HEK293 (cell line): ENCODE results near the gene SAMD4A.

Source experiments
- CTCF ChIA-PET: fragments of 350-600 bp; formaldehyde crosslinking; extraction: SDS; loops from one replicate; lab custom pipeline; 2021; ENCODE audit warnings: antibody characterized with exemption; lab: Yijun Ruan, JAX
- POLR2A ChIA-PET: fragments of 300-600 bp; formaldehyde crosslinking; extraction: SDS; loops from one replicate; lab custom pipeline; 2020; ENCODE audit warnings: antibody characterized with exemption, inconsistent platforms; lab: Yijun Ruan, JAX
- H3K27ac ChIP-seq: fragments of 200-500 bp; sonication (Bioruptor generic); 2 replicates; pipeline ENCODE4 v1.5.1; 2014; ENCODE audit warnings: low read depth, low read length, control low read depth, inconsistent platforms; ENCODE audit errors: extremely low read depth
- H3K36me3 ChIP-seq, 2 experiments: fragments of 200-500 bp in 1 of 2; sonication (Bioruptor generic) in 1 of 2; 1 replicate in 1 of 2; 2 replicates in 1 of 2; pipeline ENCODE4 v1.5.1; 2014 to 2017; ENCODE audit warnings: inconsistent platforms in 2 of 2, low read length in 2 of 2; ENCODE audit not compliant: control insufficient read depth in 2 of 2, insufficient read depth in 1 of 2
- H3K4me1 ChIP-seq: fragments of 200-500 bp; sonication (Bioruptor generic); 2 replicates; pipeline ENCODE4 v1.5.1; 2014; ENCODE audit warnings: mild to moderate bottlenecking, low read length, inconsistent platforms; ENCODE audit not compliant: control insufficient read depth, insufficient read depth
- H3K4me3 ChIP-seq: 2 replicates; pipeline ENCODE4 v1.5.1; 2011; ENCODE audit warnings: low read depth, mild to moderate bottlenecking, control low read depth, low read length, moderate library complexity
- H3K9me3 ChIP-seq: fragments of 200-500 bp; sonication (Bioruptor generic); 2 replicates; pipeline ENCODE4 v1.5.1; 2014; ENCODE audit warnings: low read depth, low read length, inconsistent platforms; ENCODE audit not compliant: control insufficient read depth, insufficient read depth
- MZF1 ChIP-seq: fragments of 450-650 bp; formaldehyde crosslinking; IDR thresholded peaks from 2 replicates; pipeline ENCODE4 v1.5.1; 2017; ENCODE audit warnings: missing biosample characterization, missing genetic modification characterization, borderline replicate concordance
- OSR2 ChIP-seq: fragments of 450-650 bp; formaldehyde crosslinking; IDR thresholded peaks from 2 replicates; pipeline ENCODE4 v1.5.1; 2016; ENCODE audit warnings: missing biosample characterization, missing genetic modification characterization
- SP7 ChIP-seq: fragments of 450-650 bp; formaldehyde crosslinking; IDR thresholded peaks from 2 replicates; pipeline ENCODE4 v1.5.1; 2016; ENCODE audit warnings: missing biosample characterization, missing genetic modification characterization
- ZBTB21 ChIP-seq: fragments of 450-650 bp; formaldehyde crosslinking; IDR thresholded peaks from 2 replicates; pipeline ENCODE4 v1.5.1; 2017; ENCODE audit warnings: missing biosample characterization, missing genetic modification characterization
- ZBTB48 ChIP-seq: fragments of 450-650 bp; formaldehyde crosslinking; IDR thresholded peaks from 2 replicates; pipeline ENCODE4 v1.5.1; 2016; ENCODE audit warnings: missing biosample characterization, missing genetic modification characterization
- ZNF140 ChIP-seq: fragments of 450-650 bp; formaldehyde crosslinking; IDR thresholded peaks from 2 replicates; pipeline ENCODE4 v1.5.1; 2016; ENCODE audit warnings: missing biosample characterization, missing genetic modification characterization
- ZNF169 ChIP-seq: fragments of 450-650 bp; formaldehyde crosslinking; IDR thresholded peaks from 2 replicates; pipeline ENCODE4 v1.5.1; 2016; ENCODE audit warnings: missing biosample characterization, missing genetic modification characterization
- ZNF311 ChIP-seq: fragments of 450-650 bp; formaldehyde crosslinking; IDR thresholded peaks from 2 replicates; pipeline ENCODE4 v1.5.1; 2017; ENCODE audit warnings: missing biosample characterization, missing genetic modification characterization, borderline replicate concordance
- ZNF37A ChIP-seq: fragments of 450-650 bp; IDR thresholded peaks from 2 replicates; pipeline ENCODE4 v1.5.1; 2018; ENCODE audit warnings: missing biosample characterization, missing genetic modification characterization
- ZNF544 ChIP-seq: fragments of 450-650 bp; formaldehyde crosslinking; IDR thresholded peaks from 2 replicates; pipeline ENCODE4 v1.5.0; 2017; ENCODE audit warnings: missing biosample characterization, missing genetic modification characterization
- ZNF610 ChIP-seq: fragments of 450-650 bp; formaldehyde crosslinking; IDR thresholded peaks from 2 replicates; pipeline ENCODE4 v1.5.1; 2016; ENCODE audit warnings: missing biosample characterization, missing genetic modification characterization, borderline replicate concordance
- ZNF658 ChIP-seq: fragments of 450-650 bp; formaldehyde crosslinking; IDR thresholded peaks from 2 replicates; pipeline ENCODE4; 2016; ENCODE audit warnings: missing biosample characterization, missing genetic modification characterization
- ZNF660 ChIP-seq: fragments of 450-650 bp; IDR thresholded peaks from 2 replicates; pipeline ENCODE4 v1.5.1; 2018; ENCODE audit warnings: missing biosample characterization, mild to moderate bottlenecking, missing genetic modification characterization
- ZNF707 ChIP-seq: fragments of 450-650 bp; formaldehyde crosslinking; IDR thresholded peaks from 2 replicates; pipeline ENCODE4 v1.5.1; 2016; ENCODE audit warnings: missing biosample characterization, missing genetic modification characterization
- ZNF747 ChIP-seq: fragments of 450-650 bp; formaldehyde crosslinking; IDR thresholded peaks from 2 replicates; pipeline ENCODE4 v1.5.1; 2016; ENCODE audit warnings: missing biosample characterization, missing genetic modification characterization
- TF ChIP-seq, protein P1 (sequence below): fragments of 450-650 bp; formaldehyde crosslinking; IDR thresholded peaks from 2 replicates; pipeline ENCODE4 v1.5.1; 2016; ENCODE audit warnings: missing biosample characterization, missing genetic modification characterization, borderline replicate concordance
- TF ChIP-seq, protein P2 (sequence below): fragments of 450-650 bp; formaldehyde crosslinking; IDR thresholded peaks from 2 replicates; pipeline ENCODE4 v1.5.1; 2016; ENCODE audit warnings: missing biosample characterization, missing genetic modification characterization
- TF ChIP-seq, protein P3 (sequence below): fragments of 450-650 bp; formaldehyde crosslinking; IDR thresholded peaks from 2 replicates; pipeline ENCODE4 v1.5.1; 2016; ENCODE audit warnings: missing biosample characterization, missing genetic modification characterization

SAMD4A gene

DNA sequence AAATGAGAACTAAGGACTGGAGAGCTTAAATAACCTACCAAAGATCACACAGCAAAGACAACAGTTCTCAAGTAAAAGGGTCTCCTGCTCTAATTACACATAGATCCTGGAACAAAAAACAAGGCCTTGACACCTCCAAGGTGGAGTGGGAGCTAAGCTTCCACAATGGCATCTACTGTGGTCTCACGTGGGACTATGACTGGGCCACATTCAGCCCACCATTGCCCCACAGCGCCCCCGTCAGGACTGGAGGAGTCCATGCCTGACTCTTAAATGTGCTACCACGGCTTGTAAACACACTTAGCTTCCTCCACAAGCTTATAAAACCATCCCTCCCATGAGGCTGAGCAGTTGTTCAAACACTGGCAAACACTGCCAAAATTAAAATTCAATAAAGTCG lies 247.1 kb downstream of the SAMD4A start:
- CTCF ChIA-PET: interaction anchor here (0.7 to 4.3 kb wide), 8 partner anchors 8 to 257 kb away, joined by 3 to 27 read pairs (median 4); partner anchors contain the start of gene GCH1
- peaks cover 8% of the 10 kb centered on the region for H3K4me1 ChIP-seq
- no peak overlapping the region for H3K27ac ChIP-seq
- no peak overlapping the region for H3K4me3 ChIP-seq
- no peaks in the 10 kb centered on the region for H3K9me3 ChIP-seq
- TF ChIP-seq ZBTB48 (tag by site-specific recombination) (no peak), ZNF311 (tag by site-specific recombination) (no peak), ZNF169 (tag by site-specific recombination) (no peak), ZNF707 (tag by site-specific recombination) (no peak)
- TF ChIP-seq, all 188 proteins: peak for 0
- no peaks in the 10 kb centered on the region for H3K36me3 ChIP-seq
- POLR2A ChIA-PET: no interaction called here

DNA sequence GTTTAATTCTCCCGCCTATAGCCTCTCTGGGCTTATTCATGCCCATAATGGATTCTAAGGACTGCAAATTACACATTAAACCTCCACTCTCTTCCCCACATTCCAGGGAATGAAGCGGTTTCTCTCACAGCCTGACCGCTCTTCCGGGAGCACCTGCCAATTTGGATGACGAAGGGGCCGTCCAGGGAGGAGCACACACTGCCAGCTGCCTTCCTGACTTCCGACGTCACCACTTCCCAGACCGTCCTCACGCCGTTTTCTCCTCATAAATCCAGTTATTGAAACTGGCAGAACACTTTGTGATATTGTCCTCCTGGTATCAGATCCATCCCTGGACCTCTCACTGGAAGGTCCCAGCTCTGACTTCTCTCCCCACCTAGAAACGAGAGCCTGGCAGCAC lies 248.1 kb downstream of the SAMD4A start:
- no peak overlapping the region for H3K27ac ChIP-seq
- CTCF ChIA-PET: interaction anchor here (0.7 to 4.3 kb wide), 2 partner anchors 11 to 17 kb away, joined by 4 to 27 read pairs; no protein-coding TSS in a partner anchor
- H3K4me3 ChIP-seq: no peak overlapping the region
- POLR2A ChIA-PET: no interaction called here
- H3K36me3 ChIP-seq: no peaks in the 10 kb centered on the region
- H3K9me3 ChIP-seq: no peaks in the 10 kb centered on the region
- peaks cover 11% of the 10 kb centered on the region for H3K4me1 ChIP-seq
- TF ChIP-seq ZNF37A (no peak), ZBTB21 (tag by site-specific recombination) (no peak), OSR2 (no peak), ZNF544 (tag by site-specific recombination) (no peak), ZNF747 (no peak), ZNF658 (no peak), ZNF660 (tag by site-specific recombination) (no peak), MZF1 (no peak), ZNF140 (tag by site-specific recombination) (no peak), ZNF610 (tag by site-specific recombination) (no peak), SP7 (tag by site-specific recombination) (no peak)
- TF ChIP-seq, protein P1, sequence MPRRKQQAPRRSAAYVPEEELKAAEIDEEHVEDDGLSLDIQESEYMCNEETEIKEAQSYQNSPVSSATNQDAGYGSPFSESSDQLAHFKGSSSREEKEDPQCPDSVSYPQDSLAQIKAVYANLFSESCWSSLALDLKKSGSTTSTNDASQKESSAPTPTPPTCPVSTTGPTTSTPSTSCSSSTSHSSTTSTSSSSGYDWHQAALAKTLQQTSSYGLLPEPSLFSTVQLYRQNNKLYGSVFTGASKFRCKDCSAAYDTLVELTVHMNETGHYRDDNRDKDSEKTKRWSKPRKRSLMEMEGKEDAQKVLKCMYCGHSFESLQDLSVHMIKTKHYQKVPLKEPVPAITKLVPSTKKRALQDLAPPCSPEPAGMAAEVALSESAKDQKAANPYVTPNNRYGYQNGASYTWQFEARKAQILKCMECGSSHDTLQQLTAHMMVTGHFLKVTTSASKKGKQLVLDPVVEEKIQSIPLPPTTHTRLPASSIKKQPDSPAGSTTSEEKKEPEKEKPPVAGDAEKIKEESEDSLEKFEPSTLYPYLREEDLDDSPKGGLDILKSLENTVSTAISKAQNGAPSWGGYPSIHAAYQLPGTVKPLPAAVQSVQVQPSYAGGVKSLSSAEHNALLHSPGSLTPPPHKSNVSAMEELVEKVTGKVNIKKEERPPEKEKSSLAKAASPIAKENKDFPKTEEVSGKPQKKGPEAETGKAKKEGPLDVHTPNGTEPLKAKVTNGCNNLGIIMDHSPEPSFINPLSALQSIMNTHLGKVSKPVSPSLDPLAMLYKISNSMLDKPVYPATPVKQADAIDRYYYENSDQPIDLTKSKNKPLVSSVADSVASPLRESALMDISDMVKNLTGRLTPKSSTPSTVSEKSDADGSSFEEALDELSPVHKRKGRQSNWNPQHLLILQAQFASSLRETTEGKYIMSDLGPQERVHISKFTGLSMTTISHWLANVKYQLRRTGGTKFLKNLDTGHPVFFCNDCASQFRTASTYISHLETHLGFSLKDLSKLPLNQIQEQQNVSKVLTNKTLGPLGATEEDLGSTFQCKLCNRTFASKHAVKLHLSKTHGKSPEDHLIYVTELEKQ (tag by site-specific recombination): no peak
- TF ChIP-seq, protein P2, sequence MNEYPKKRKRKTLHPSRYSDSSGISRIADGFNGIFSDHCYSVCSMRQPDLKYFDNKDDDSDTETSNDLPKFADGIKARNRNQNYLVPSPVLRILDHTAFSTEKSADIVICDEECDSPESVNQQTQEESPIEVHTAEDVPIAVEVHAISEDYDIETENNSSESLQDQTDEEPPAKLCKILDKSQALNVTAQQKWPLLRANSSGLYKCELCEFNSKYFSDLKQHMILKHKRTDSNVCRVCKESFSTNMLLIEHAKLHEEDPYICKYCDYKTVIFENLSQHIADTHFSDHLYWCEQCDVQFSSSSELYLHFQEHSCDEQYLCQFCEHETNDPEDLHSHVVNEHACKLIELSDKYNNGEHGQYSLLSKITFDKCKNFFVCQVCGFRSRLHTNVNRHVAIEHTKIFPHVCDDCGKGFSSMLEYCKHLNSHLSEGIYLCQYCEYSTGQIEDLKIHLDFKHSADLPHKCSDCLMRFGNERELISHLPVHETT (tag by site-specific recombination): no peak
- TF ChIP-seq, protein P3, sequence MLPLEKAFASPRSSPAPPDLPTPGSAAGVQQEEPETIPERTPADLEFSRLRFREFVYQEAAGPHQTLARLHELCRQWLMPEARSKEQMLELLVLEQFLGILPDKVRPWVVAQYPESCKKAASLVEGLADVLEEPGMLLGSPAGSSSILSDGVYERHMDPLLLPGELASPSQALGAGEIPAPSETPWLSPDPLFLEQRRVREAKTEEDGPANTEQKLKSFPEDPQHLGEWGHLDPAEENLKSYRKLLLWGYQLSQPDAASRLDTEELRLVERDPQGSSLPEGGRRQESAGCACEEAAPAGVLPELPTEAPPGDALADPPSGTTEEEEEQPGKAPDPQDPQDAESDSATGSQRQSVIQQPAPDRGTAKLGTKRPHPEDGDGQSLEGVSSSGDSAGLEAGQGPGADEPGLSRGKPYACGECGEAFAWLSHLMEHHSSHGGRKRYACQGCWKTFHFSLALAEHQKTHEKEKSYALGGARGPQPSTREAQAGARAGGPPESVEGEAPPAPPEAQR: no peak
